ENCODE data around the gene PATJ.
"Not testable (repeated sequence)": the region's sequence is repeated elsewhere in the genome, so short reads cannot be mapped to it uniquely, and the experiment has no call there.

The PATJ gene

GRCh38 chr1:61887076-61887867 lies 145.0 kb downstream of the PATJ start:
- DNase-seq (ENCODE audit: low read depth) = no peak

- no peak for DNase-seq (ENCODE audit: low read depth)
Measured at GRCh38 chr1:61887931-61888564, 145.8 kb downstream of the PATJ start.

GRCh38 chr1:61888808-61889207 lies 146.5 kb downstream of the PATJ start:
- no peak for DNase-seq (ENCODE audit: low read depth)

GRCh38 chr1:61890435-61890834 lies 148.2 kb downstream of the PATJ start:
- not testable (repeated sequence) for DNase-seq (ENCODE audit: low read depth)

GRCh38 chr1:61892977-61893376 lies 150.7 kb downstream of the PATJ start:
- no peak for DNase-seq (ENCODE audit: low read depth)

- DNase-seq (ENCODE audit: low read depth) = not testable (repeated sequence)
Measured at GRCh38 chr1:61894296-61894695, 152.0 kb downstream of the PATJ start.

GRCh38 chr1:61895175-61895574 lies 152.9 kb downstream of the PATJ start:
- no peak for DNase-seq (ENCODE audit: low read depth)

GRCh38 chr1:61898658-61899057 lies 156.4 kb downstream of the PATJ start:
- no peak for DNase-seq (ENCODE audit: low read depth)

GRCh38 chr1:61904354-61904753 lies 162.1 kb downstream of the PATJ start:
- DNase-seq (ENCODE audit: low read depth) = no peak

- no peak for DNase-seq (ENCODE audit: low read depth)
Measured at GRCh38 chr1:61907102-61907501, 164.8 kb downstream of the PATJ start.

- DNase-seq (ENCODE audit: low read depth) = no peak
Measured at GRCh38 chr1:61910035-61910434, 167.8 kb downstream of the PATJ start.

GRCh38 chr1:61914823-61915482 lies 172.7 kb downstream of the PATJ start:
- DNase-seq (ENCODE audit: low read depth) = no peak

GRCh38 chr1:61921435-61921834 lies 179.2 kb downstream of the PATJ start:
- no peak for DNase-seq (ENCODE audit: low read depth)

- DNase-seq (ENCODE audit: low read depth) = no peak
Measured at GRCh38 chr1:61922950-61923480, 180.7 kb downstream of the PATJ start.

GRCh38 chr1:61925591-61926298 lies 183.5 kb downstream of the PATJ start:
- DNase-seq (ENCODE audit: low read depth) = no peak

GRCh38 chr1:61926597-61926996 lies 184.3 kb downstream of the PATJ start:
- DNase-seq (ENCODE audit: low read depth) = no peak

- no peak for DNase-seq (ENCODE audit: low read depth)
Measured at GRCh38 chr1:61930116-61930645, 187.9 kb downstream of the PATJ start.

GRCh38 chr1:61931587-61932279 lies 189.5 kb downstream of the PATJ start:
- no peak for DNase-seq (ENCODE audit: low read depth)

- DNase-seq (ENCODE audit: low read depth) = no peak
Measured at GRCh38 chr1:61935516-61935915, 193.2 kb downstream of the PATJ start.

GRCh38 chr1:61936839-61937238 lies 194.6 kb downstream of the PATJ start:
- no peak for DNase-seq (ENCODE audit: low read depth)

- no peak for DNase-seq (ENCODE audit: low read depth)
Measured at GRCh38 chr1:61941794-61942193, 199.5 kb downstream of the PATJ start.

All from activated T-helper 1 cell treated with Interleukin-2 at 50 U/mL for 16 hours (primary cell).